ENCODE results near the gene FGFR2.

The FGFR2 gene

DNA sequence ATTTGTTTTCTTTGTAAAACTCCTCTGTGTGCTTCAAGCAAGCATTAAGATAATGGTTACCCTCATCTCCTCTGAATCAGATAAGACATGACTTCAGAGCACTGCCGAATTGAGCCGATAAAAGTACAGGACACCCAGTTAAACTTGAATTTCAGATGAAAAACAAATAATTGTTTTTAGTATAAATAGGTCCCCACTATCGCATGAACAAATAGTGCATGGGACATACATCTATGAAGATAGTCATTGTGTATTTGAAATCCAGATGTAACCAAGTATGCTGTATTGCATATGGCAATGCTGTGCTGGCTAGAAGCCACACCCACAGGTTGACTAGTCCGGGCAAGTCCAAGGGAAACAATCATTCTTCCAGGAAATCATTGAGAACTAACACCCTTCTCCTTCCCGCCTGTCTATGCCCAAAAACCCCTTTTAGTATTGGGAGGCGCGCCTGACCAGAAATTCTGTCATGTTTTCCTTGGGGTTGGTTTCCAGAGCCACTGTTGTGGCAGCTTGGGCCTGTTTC is 12.6 kb upstream of the FGFR2 start:
- DNase-seq (ENCODE audit: low read depth in 2 of 2), result no peak

DNA sequence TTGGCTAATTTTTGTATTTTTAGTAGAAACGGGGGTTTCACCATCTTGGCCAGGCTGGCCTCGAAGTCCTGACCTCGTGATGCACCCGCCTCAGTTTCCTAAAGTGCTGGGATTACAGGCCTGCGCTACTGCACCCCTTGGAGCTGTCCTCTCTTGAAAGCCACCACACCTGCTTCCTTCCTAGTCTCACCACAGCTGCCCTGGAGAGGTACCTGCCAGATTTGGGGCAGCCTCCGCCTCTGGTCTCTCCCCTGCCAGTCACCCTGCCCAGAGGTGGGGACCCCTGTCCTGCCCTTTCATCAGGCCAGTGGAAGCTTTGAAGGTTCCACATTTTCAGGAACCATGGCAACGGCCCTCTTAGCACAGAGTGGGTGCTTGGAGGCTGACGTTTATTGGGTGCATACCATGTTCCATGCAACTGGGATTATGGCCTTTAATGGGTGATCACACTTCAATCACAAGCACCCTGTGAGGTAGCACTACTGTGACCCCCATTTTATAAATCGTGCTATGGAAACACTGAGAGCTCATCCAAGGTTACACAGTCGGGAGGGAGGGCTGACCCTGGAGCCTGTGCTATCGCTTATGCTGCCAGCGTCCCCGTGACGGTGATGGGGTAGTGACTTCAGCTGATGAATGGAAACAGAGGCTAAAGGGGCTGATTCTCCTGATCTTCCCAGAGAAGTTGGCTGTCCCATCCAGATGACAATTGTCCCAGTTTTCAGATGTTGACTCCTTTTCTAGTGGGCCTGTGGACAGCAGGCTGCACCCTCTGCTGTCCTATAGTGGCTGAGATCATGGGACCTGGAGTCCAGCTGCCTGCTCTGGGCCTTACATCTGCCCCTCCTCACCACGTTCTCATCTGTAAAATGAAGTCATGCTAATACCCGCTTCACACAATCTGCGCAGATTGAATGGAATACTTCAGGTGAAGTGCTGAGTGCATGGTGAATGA is 11.5 kb upstream of the FGFR2 start:
- DNase-seq (ENCODE audit: low read depth in 2 of 2), result no peak

DNA sequence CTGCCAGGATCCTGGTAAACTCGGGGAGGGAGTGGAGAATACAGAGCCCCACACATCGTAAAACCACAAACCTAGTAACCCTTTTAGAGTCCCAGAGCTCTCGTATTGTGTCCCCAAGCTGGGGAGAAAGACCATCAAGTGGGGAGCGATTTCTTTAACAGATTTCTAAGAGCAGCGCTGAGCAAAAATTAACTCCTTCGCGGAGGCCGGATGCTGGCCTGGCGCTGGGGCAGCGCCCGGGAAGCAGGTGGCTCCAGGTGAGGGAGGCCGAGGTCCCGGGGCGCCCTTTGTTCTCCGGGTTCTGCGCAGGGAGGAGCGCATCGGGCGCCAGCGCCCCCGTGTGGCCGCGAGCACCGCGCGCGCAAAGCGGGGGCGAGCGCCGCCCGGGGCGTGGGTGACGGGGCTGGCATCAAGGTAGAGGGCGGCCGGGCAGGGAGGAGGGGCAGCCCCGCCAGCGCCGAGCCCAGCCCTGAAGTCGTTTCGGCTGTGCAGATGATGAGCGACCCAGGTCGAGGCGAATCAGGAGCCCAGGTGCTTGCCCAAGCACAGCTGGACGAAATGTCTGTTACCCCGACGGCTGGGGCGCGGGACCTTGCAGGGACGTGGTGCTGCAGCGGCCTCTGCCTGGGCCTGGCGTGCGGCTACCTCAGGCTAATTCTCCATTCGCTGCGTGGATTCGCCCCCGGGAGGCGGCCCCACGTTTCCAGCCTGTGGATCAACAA is 10.4 kb upstream of the FGFR2 start:
- peak in 1 of 2 donors; percentile 17 for DNase-seq (ENCODE audit: low read depth in 2 of 2)

DNA sequence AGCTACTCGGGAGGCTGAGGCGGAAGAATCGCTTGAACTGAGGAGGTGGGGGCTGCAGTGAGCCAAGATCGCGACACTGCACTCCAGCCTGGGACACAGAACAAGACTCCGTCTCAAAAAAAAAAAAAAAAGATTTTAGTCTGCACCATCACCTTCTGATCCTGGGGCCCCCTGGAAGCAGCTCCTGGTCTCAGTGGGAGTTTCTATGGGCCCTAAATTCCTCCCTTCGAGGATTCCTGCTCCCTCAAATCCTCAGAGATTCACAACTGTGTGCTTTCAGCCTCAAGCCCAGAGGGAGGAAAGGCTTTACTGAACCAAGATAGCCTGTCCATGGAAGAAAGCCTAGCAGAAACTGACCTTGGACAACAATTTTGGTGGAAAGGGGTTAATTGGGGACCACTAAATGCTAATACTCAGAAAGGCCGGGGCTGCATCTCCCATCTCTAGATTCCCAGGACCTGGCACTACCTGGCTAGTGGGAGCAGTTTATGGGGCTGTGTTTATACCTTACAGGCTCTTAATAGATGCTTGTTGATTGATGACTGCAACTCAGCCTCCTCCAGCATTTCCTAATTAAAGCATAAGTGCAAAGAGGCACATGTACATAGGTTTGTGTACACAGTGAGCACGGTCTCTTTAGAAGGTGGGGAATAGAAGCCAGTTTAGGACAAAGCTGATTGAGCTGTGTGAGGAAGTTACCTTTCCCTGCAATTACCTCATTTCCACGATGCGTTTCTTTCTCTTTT is 9.2 kb upstream of the FGFR2 start:
- DNase-seq (ENCODE audit: low read depth in 2 of 2), result no peak

DNA sequence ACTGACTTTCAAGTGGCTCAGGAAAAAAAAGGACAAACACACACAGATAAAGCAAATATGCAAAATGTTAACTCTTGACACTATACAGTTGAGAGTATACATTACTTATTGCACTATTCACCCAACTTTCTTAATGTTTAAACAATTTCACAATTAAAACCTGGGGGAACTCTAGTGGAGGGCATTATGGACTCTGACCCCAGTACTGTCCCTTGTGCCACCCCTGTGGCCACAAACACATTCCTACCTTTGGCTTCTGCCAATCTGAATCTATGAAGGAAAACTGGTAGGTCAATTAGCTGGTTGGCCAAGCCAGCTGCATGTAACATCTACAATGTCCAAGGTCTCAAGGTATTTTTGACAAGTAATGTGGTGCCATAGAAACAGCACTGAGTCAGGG is 7.5 kb upstream of the FGFR2 start:
- DNase-seq (ENCODE audit: low read depth in 2 of 2), result no peak

DNA sequence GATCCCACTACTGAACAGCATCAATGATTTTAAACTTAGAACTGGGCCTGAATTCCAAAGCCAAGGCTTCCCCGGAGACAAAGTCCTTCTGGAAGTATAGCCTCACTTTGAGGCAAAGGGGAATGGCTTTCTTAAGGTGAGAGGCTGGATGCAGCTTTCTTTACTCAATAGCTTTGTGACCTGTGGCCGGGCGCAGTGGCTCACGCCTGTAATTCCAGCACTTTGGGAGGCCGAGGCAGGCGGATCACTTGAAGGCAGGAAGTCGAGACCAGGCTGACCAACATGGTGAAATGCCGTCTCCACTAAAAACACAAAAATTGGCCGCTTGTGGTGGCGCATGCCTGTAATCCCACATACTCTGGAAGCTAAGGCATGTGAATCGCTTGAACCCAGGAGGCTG is 3.2 kb upstream of the FGFR2 start:
- DNase-seq (ENCODE audit: low read depth in 2 of 2), result no peak

DNA sequence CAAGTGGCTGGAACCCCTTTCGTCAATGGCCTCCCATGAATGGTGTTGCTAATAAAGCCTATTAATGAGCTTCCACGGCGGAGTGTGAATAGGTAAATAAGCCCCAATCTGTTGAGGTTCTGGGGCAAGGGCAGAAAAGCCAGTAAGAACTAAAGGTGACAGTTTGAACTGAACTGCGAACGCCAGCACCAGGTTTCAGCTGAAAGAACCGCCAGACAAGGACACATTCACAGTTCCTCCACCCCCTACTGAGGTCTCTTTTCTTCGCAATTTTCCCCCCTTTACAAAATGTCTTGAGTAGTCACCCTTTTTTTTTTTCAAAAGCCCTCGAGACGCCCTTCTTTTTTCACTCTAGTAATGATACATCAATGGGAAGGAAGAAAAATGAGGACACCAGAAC is 2.4 kb upstream of the FGFR2 start:
- DNase-seq (ENCODE audit: low read depth in 2 of 2), result no peak

DNA sequence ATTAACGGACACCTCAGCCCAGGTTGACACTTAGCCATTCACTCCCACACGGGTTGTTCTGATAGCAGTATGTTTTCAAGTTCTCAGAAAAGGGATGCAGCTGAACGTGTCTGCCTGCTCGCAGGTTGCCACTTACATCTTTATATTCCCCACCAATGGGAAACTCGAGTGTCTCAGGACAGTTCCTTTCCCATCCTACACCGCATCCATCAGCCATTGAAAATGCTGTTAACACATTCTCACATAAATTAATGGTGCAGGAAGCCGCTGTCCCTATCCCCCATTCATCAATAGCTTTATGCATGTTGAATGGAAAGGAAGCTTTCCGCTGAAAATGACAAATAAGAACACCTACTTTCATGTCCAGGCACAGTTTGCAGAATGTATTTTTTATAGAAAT is 1.7 kb upstream of the FGFR2 start:
- DNase-seq (ENCODE audit: low read depth in 2 of 2), result no peak

DNA sequence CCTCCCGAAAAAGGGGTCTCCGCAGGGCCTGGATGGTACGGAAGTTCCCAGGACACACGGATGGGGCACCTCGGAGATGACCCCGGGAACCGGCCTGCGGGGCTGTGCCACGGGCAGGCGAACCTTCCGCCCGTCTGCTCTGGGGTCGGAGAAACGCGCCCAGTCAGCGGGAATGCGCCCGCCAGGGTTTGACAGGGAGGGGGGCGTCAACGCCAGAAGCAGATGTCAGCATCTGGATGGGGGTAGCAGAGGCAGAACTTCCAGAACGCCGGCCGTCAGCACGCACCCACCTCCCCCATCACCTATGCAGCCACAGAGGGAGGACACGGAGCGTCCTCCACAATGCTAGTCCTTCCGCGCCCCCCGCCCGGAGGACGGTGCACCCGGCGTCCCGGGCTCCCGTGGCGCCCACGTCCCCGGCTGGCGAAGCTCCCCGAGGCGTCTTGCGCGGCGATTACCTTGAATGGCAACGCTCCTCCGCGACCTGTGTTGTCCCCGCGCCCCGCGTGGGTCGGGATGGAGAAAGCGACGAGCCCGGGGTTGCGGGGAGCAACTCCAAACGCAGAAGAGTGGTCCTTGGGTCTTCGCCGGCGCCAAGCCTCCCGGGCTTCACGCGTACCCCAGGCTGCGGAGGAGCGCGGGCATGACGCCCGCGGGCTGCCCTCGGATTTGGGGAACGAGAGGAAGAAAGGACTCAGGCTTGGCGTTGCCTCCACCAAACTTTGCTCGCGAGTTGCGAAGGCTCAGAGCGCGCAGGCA is 561 bp downstream of the FGFR2 start:
- DNase-seq (ENCODE audit: low read depth in 2 of 2), result no peak

DNA sequence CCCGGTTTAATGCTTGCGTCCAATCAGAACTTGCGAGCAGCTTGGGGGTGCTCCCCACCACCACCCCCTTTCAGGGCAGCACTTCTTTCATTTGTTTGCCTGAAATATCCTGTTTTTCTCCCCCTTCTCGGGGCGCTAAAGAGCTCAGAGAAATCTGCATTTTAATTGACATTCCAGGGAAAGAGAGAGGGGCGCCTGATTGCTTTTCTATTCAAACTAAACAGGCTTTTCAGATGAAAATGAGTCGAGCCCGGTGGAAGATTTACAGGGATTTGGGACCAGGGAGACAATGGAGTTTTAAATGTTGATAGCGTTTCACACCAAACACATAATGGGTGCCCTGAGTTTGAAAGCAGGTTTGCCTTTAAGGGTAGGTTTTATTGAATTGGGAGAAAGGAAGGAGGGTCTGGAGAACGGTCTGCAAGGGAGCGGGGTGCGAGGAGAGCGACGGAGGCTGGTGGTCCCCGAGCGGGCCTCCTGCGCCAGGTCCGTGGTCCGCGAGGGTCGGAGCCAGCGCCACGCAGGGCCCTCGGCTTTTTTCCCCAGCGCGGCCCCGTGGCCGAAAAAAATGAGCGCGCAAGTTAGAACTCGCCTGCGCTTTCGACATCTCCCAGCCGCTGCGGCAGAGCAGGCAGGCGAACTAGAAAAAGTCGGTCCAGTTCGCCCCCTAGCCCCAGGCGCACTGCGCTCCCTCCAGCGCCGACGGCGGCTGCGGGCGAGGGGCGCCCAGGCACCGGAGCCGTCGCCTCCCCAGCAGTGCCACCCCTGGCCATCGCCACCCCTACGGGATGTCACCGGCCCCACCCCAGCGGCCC is 1.3 kb downstream of the FGFR2 start:
- DNase-seq (ENCODE audit: low read depth in 2 of 2), result no peak

DNA sequence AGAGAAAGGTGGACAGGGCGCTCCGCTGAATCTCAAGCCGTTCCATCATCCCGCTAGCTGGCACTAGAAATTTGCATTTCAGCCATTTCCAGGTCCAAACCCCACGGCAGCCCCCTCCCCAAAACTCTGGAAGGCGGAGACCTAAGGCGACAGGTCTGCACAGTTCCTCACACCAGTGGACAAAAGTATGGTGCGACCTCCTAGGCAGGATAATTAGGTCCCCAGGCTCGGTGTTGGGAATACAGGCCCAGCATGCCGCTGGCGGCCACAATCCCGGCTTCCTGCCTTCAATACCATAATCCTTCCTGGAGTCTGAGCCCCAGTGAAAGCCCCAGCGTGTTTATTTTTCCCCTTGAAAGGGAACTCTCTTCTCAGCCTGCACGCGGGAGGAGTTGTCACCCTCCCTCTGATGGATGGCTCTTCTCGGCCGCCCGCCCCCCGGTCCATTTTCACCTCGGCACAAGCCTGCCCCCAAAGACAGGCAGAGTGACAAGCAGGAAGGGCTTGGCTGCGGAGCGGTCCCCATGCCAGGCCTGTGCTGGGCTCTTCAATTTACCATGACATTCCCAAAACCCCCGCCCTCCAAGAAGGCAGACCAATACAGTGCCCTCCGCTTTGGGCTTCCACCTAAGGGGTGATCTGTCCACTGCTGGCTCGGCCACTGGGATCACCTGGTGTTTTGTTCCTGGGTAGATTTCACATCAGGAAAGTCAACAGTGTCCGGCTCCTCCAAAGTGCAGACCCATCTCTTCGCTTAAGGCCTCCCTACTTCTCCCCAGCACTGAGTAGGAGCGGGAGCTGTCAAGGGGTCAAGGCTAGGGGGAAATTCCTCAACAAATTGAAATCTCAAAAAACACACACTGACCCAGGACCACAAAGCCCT is 2.2 kb downstream of the FGFR2 start:
- DNase-seq (ENCODE audit: low read depth in 2 of 2), result no peak

DNA sequence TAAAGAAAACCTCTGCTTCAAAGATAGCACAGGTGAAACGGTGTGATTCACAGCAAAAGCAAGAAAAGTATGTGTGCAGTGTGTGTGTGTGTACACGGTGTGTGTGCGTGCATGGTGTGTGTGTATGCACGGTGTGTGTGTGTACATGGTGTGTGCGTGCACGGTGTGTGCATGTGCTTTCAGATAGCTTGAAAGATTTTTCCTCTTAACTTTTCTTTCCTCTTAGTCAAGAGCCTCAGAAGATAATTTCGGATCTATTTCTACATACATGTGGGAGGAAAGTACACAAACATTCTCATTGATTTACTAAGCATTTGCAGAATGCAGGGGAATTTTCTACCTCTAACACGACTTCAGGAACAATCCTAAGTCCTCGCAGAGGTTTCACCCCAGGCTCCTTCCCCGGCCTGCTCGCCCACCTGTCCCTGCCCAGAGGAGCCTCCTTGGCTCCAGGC is 2.9 kb downstream of the FGFR2 start:
- no peak for DNase-seq (ENCODE audit: low read depth in 2 of 2)

DNA sequence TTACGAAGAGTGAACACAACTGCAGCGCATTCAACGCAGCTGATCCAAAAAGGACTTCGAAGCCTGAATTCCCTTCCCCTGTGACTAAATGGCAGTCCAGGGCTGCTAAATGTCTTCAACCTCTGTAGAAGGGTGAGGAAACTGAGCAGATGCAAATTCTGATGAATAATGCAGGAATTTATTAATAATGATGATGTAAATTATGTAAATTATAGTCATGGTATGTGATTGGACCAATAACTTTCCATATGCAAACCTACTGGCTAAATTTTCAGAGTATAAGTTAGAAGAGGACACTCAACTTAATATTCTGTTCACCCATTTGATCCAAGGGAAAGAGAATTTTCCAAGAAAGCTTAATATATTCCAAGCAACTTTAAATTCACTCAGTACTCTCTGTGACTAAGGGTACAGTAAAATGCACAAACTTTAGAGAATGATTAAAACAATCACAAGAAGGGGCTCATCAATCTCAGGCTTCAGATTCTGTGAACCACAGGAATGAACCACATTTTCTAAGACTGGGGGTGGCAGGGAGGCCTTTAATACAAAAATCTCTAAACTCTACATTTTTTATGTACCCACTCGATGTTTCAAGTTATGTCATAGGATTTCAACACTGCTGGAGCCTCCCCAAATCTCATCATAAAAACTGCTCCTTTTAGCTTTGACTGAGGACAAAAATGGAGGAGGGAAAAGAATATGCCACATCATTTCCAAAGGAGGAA is 3.5 kb downstream of the FGFR2 start:
- no peak for DNase-seq (ENCODE audit: low read depth in 2 of 2)

DNA sequence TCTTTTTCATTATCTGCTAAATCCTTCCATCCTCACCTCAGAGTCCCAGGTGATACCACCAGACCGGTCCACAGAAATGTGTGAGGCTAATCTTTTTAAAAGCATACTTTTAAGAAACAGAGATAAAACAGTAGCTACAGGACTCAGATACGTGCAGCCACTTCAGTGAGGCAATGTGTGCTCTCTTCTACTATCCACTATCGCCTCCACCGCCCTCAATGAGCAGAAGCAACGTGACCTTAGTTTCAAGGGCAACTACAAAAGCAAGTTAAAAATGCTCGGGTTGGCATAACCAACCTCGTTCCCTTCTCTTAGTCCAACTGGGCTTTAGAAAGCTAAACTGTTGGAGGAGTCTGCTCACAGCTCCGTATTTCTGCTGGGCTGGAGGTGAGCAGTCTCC is 4.2 kb downstream of the FGFR2 start:
- no peak for DNase-seq (ENCODE audit: low read depth in 2 of 2)

DNA sequence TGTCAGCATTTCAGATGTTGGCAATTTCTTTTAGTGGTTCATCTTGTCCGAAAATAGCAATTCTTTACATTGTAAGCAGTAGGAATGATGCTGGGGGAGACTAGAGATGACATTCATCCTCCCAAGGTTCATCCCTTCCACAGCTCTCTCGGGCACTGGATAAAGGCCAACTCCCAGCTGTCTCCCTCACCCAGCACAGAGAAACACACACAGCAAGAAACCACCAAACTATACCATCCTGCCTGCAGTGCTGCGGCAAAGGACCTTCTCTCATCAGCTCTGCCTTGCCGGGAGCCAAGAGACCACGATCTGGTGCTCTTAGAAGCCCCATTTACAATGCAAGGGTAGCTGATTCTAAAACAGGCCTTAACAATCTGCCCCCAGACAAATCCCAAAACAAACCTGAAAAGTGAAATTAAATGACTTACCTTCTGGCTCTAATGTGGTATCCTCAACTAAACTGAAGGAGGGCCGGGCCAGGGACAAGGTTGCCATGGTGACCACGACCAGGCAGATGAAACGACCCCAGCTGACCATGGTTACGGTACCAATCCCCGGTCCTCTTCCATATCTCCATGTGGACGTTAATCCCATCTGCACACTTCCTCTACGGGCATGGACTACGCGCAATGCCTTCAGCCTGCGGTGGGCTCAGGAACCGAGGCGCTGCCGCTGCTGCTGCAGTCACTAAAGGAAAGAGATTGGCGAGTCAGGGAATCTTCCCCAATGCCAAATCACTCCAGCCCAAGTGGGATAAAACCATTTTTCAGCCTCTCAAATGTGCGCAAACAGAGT is 4.8 kb downstream of the FGFR2 start:
- no peak for DNase-seq (ENCODE audit: low read depth in 2 of 2)

DNA sequence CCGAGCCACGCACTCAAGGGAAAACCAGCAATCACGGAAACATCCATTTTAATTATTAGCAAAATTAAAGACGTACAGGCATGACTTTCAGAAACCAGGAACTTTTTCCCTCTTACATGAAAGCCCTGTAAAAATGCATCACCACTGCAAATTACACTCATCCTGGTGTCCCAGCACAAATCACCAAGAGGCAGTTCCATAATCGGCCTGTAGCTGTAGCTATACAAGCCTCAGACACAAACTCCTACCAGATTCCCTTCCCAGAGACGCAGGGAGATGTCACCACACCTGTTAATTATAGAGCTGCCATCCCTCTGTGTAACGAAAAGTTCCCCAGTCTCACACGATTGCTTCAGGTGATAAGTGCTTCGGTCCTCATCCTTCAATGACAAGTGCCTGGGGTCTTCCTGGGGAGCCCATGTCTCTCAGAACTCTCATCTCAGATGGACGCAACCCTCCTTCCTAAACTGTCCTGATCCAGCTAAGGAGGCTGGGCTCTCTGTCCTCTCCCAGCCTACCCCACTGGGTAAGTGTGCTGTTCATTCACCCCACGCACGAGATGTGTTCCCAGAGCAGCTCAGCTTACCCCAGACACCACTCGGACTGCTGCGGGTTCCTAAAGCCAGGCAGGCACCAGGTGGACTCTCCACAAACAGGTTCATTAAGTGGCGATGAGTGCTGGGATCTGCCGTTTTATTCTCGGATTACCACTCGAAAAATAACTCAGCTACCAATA is 5.9 kb downstream of the FGFR2 start:
- no peak for DNase-seq (ENCODE audit: low read depth in 2 of 2)

DNA sequence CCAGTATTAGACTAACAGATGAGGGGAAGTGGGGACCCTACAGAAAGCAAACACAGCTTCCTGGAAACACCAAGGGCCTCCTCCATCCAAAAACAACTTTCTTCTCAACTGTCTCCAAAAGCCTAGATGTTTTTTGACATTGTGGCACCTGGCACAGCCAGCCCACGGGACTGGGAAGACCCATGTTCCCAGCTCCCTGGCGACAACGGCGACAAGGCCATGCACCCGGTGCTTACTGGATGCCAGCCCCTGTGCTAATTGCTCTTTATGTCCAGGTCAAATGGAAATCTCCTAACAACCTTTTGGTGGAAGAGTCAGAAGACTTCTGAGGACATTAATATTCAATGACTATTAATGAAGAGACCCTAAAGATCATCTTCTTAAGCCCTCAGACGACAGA is 7.1 kb downstream of the FGFR2 start:
- no peak for DNase-seq (ENCODE audit: low read depth in 2 of 2)
